Upper lobe of left lung (tissue), 6 donors: ENCODE results near the gene RAB39A. TPM values are rescaled to one million over a fixed set of nuclear protein-coding genes. Genes with fewer than 3 reads are reported as not detected.

Source experiments
- ATAC-seq, 2 donors: fragments of 200-7000 bp; cut with Tn5 transposase; one replicate each; pipeline ENCODE4 v1.9.1; 2022; ENCODE audit warnings: mild to moderate bottlenecking in 2 of 2, moderate library complexity in 2 of 2; ENCODE audit not compliant: low FRiP score in 2 of 2
- DNase-seq, 2 donors: peaks; one replicate each; pipeline ENCODE4 v3.0.0-alpha.2; 2019 to 2020
- H3K27ac ChIP-seq, 4 donors: fragments of 200-600 bp; sonication (generic); one replicate each; pipeline ENCODE4 v1.5.1; 2016 to 2019
- H3K27me3 ChIP-seq, 4 donors: fragments of 200-600 bp; sonication (generic); one replicate each; pipeline ENCODE4 v1.5.1; 2017 to 2019
- H3K36me3 ChIP-seq, 4 donors: fragments of 200-600 bp; sonication (generic); one replicate each; pipeline ENCODE4 v1.5.1; 2016 to 2019
- H3K4me1 ChIP-seq, 4 donors: fragments of 200-600 bp; sonication (generic); one replicate each; pipeline ENCODE4 v1.5.1; 2018 to 2019
- H3K4me3 ChIP-seq, 4 donors: fragments of 200-600 bp; sonication (generic); one replicate each; pipeline ENCODE4 v1.5.1; 2017 to 2019; ENCODE audit warnings: mild to moderate bottlenecking in 2 of 4, moderate library complexity in 1 of 4
- H3K9me3 ChIP-seq, 4 donors: fragments of 200-600 bp; sonication (generic); one replicate each; pipeline ENCODE4 v1.5.1; 2018 to 2019
- EP300 ChIP-seq, 4 donors: sonication (generic); formaldehyde crosslinking; IDR thresholded peaks; one replicate each; pipeline ENCODE4 v1.5.1; 2017; ENCODE audit warnings: antibody characterized with exemption in 4 of 4, control low read depth in 2 of 4
- POLR2A ChIP-seq, 4 donors: fragments of 450-650 bp; IDR thresholded peaks; one replicate each; pipeline ENCODE4 v1.5.1; 2016 to 2017; ENCODE audit warnings: antibody characterized with exemption in 4 of 4, mild to moderate bottlenecking in 2 of 4
- POLR2AphosphoS5 ChIP-seq, 2 donors: sonication (generic); formaldehyde crosslinking; IDR thresholded peaks; one replicate each; pipeline ENCODE4 v1.5.1; 2017; ENCODE audit warnings: antibody characterized with exemption in 2 of 2
- WGBS, 2 donors: methylation state at CpG; one replicate each; pipeline ENCODE4 v1.1.5; 2017 to 2018; 5-methylcytosine and 5-hydroxymethylcytosine counted together
- total RNA-seq, 6 donors: library from RNA; depleted of rRNA in 4 of 6; stranded (reverse); fragments of >200 nt in 4 of 6; gene quantifications; one replicate each; pipeline versions ENCODE4 v1.1.0 to v1.2.1, GENCODE V29; 2016 to 2021
- TF ChIP-seq, protein P1 (sequence below), 6 experiments: fragments of 450-650 bp in 4 of 6; fragments of 200-600 bp in 2 of 6; sonication (generic) in 2 of 6; IDR thresholded peaks; one replicate each; pipeline ENCODE4 v1.5.1; 2016 to 2019; ENCODE audit warnings: antibody characterized with exemption in 6 of 6
- donor health status: DM: no; HTN: no; CAD: no; lungs with moderate emphysema.
- donor health status: DM: no; HTN: yes; CAD: no; lungs with severe emphysema.

The RAB39A gene
- total RNA-seq, 6 donors from 2014 or later, result 1.8 to 7.3 (median 3.5) TPM; not detected in 1

DNA sequence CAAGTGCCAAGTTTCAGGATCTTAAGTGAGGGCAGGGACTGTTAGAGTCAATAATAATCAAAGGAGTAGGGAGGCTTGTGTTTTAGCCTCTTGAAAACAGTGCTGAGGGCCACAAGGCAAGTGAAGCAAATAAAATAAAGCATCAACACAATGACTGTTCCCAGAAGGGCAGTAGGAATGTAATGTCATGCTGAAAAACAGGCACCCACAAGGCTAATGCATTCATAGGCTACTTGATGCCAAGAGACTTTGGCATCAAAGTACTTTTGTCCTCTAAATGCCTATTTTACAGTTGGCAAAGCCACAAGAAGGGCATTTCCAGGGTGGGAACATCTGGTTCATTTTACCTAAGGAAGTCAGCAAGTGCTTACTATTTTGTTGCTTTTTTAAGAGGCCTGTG lies 22.9 kb downstream of the RAB39A start:
- Histone ChIP-seq H3K27me3 (no peaks in the 10 kb centered on the region), H3K36me3 (no peaks in the 10 kb centered on the region), H3K4me3 (no peak overlapping the region), H3K4me1 (no peaks in the 10 kb centered on the region), H3K9me3 (no peaks in the 10 kb centered on the region), H3K27ac (no peak overlapping the region)
- ATAC-seq (no peak), DNase-seq (no peak)
- TF ChIP-seq EP300 (IDR thresholded peaks at IDR 0.05) (no peak), POLR2A (IDR thresholded peaks at IDR 0.05) (no peak), POLR2AphosphoS5 (IDR thresholded peaks at IDR 0.05) (no peak)
- TF ChIP-seq, protein P1, sequence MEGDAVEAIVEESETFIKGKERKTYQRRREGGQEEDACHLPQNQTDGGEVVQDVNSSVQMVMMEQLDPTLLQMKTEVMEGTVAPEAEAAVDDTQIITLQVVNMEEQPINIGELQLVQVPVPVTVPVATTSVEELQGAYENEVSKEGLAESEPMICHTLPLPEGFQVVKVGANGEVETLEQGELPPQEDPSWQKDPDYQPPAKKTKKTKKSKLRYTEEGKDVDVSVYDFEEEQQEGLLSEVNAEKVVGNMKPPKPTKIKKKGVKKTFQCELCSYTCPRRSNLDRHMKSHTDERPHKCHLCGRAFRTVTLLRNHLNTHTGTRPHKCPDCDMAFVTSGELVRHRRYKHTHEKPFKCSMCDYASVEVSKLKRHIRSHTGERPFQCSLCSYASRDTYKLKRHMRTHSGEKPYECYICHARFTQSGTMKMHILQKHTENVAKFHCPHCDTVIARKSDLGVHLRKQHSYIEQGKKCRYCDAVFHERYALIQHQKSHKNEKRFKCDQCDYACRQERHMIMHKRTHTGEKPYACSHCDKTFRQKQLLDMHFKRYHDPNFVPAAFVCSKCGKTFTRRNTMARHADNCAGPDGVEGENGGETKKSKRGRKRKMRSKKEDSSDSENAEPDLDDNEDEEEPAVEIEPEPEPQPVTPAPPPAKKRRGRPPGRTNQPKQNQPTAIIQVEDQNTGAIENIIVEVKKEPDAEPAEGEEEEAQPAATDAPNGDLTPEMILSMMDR (IDR thresholded peaks at IDR 0.05), result no peak

DNA sequence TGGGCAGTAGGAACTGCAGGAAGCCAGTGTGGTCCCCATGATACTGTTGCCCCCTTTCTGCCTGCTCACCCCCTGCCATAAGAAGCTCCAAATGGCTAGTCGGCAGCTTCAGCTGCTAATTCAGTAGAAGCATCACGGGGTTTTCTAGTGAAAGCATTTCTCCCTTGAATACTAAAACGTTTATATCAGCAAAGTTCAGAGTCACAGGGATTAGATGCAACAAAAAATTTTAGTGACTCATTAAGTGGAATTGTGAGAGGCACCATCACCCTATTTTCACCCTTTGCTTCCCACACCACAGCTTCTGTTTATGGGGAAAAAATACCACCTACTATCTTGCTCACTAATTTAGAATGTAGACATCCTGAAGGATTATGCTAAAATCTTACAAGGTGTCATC lies 25.2 kb downstream of the RAB39A start:
- Histone ChIP-seq H3K4me1 (peaks cover 0 to 4% (median 0%) of the 10 kb centered on the region in 4 donors), H3K27ac (no peak overlapping the region), H3K36me3 (no peaks in the 10 kb centered on the region), H3K9me3 (no peaks in the 10 kb centered on the region), H3K4me3 (no peak overlapping the region), H3K27me3 (no peaks in the 10 kb centered on the region)
- TF ChIP-seq POLR2AphosphoS5 (IDR thresholded peaks at IDR 0.05) (no peak), POLR2A (IDR thresholded peaks at IDR 0.05) (no peak), EP300 (IDR thresholded peaks at IDR 0.05) (no peak)
- TF ChIP-seq, protein P1 (IDR thresholded peaks at IDR 0.05), result no peak
- no peak for ATAC-seq
- no peak for DNase-seq
- WGBS, 2 donors, result 63 to 79% methylated on average over 3 of the region's 3 CpGs

DNA sequence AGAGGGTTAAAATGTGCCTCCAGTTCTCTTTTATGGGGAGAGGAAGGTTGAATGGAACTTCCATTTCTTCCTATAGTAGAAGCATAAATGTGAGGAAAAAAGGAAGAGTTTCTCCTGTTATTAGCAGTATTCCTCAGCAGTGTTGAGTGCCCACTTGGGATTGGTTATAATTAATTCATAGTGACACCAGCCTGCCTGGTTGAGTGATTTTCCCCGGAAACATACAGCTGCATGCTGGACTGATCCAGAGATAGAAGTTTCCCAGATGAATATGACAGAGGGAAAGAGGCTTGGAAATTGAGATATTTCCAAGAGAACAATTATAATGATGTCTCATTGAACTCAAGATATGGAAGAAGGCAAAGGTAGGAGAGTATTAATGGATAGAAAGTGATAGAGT lies 28.3 kb downstream of the RAB39A start:
- H3K27me3 ChIP-seq, result no peaks in the 10 kb centered on the region
- no peak overlapping the region for H3K27ac ChIP-seq
- ATAC-seq, result no peak
- TF ChIP-seq POLR2AphosphoS5 (IDR thresholded peaks at IDR 0.05) (no peak), POLR2A (IDR thresholded peaks at IDR 0.05) (no peak), EP300 (IDR thresholded peaks at IDR 0.05) (no peak)
- TF ChIP-seq, protein P1 (IDR thresholded peaks at IDR 0.05), result no peak
- peaks cover 0 to 4% (median 0%) of the 10 kb centered on the region in 4 donors for H3K4me1 ChIP-seq
- no peak overlapping the region for H3K4me3 ChIP-seq
- WGBS, 2 donors, result 91 to 100% methylated on average over 1 of the region's 1 CpG
- H3K36me3 ChIP-seq, result no peaks in the 10 kb centered on the region
- DNase-seq, result no peak
- no peaks in the 10 kb centered on the region for H3K9me3 ChIP-seq

DNA sequence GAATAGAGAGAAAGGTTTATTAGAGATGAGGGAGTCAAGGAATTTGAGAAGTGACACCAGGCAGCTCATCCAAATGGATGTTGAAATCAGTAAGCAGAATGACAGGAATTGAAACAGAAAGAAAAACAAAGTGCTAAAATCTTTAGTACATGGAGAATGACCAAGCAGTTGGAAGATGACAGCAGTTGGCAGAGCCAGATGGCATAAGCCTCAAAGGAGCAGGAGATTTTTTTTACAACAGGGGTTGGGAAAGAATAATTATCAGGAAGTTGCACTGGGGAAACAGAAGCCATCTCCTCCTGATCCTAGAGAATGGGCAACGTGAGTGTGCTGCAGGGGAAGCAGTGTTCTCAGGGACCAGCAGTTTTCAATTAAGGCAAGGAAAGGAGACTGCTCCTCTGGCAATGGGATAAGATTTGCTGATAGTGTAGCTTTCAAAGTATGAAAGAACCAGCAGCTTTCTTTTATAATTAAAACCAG lies 28.9 kb downstream of the RAB39A start:
- no peak overlapping the region for H3K27ac ChIP-seq
- no peak for TF ChIP-seq EP300 (IDR thresholded peaks at IDR 0.05)
- no peak for TF ChIP-seq POLR2A (IDR thresholded peaks at IDR 0.05)
- TF ChIP-seq, protein P1 (IDR thresholded peaks at IDR 0.05), result no peak
- no peak for TF ChIP-seq POLR2AphosphoS5 (IDR thresholded peaks at IDR 0.05)
- no peaks in the 10 kb centered on the region for H3K27me3 ChIP-seq
- WGBS, 2 donors, result 12% methylated on average over 1 of the region's 1 CpG
- no peaks in the 10 kb centered on the region for H3K36me3 ChIP-seq
- DNase-seq (no peak), ATAC-seq (peak in 1 of 2 donors; percentile 75)
- H3K9me3 ChIP-seq, result no peaks in the 10 kb centered on the region
- H3K4me3 ChIP-seq, result no peak overlapping the region
- H3K4me1 ChIP-seq, result peaks cover 0 to 4% (median 0%) of the 10 kb centered on the region in 4 donors

DNA sequence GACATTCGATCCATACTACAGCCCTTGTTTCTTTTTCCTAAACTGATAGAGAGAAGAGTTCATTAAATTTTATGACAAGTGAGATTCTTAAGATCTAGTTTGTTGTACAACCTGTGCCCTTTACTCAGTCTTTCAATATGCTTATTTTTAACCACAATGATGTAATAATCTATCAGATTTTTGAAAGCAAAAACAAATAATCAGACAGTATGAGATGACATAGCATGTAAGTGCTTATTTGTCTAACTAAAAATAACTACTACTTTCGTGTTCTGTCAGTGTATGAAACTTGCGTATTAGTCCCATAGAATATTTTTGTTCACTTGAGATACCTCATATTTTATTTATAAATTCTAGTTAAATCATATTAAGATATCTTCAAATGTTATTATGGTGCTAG lies 33.2 kb downstream of the RAB39A start:
- H3K9me3 ChIP-seq, result no peaks in the 10 kb centered on the region
- DNase-seq (no peak), ATAC-seq (no peak)
- H3K36me3 ChIP-seq, result no peaks in the 10 kb centered on the region
- H3K4me1 ChIP-seq, result peaks cover 0 to 4% (median 0%) of the 10 kb centered on the region in 4 donors
- 71 to 87% methylated on average over 3 of the region's 3 CpGs for WGBS, 2 donors
- H3K27ac ChIP-seq, result no peak overlapping the region
- no peak for TF ChIP-seq EP300 (IDR thresholded peaks at IDR 0.05)
- TF ChIP-seq POLR2A (IDR thresholded peaks at IDR 0.05), result no peak
- TF ChIP-seq POLR2AphosphoS5 (IDR thresholded peaks at IDR 0.05), result no peak
- TF ChIP-seq, protein P1 (IDR thresholded peaks at IDR 0.05), result no peak
- H3K4me3 ChIP-seq, result no peak overlapping the region
- no peaks in the 10 kb centered on the region for H3K27me3 ChIP-seq
